ENCODE data around the gene SMAD9.

The SMAD9 gene

DNA sequence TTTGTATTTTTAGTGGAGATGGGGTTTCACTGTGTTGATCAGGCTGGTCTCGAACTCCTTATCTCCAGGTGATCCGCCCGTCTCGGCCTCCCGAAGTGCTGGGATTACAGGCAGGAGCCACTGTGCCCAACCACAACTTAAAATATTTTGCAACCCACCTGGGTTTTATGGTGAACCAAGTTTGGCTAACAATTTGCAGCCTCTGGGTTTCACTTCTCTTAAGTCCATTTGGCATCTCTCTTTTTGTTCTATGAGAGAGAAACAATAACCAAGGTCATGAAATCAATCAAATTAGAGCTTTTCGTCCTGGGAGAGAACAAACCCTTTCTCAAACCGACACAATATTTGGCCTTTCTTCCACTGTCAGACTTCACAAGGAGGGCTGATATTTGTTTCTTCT is 5.6 kb upstream of the SMAD9 start:
- H3K36me3 ChIP-seq (ENCODE audit: control insufficient read depth in 1 of 2, insufficient read depth in 2 of 2, low read depth in 1 of 2, low read length in 2 of 2) = no peaks in the 10 kb centered on the region
- H3K4me1 ChIP-seq (ENCODE audit: control insufficient read depth, insufficient read depth, low read depth, low read length) = peaks cover under 1% of the 10 kb centered on the region
- no peak for DNase-seq
- H2BK120ac ChIP-seq (ENCODE audit: low read depth, low read length) = no peak overlapping the region
- no peak overlapping the region for H3K4me3 ChIP-seq (ENCODE audit: insufficient read depth in 1 of 2, low read depth in 1 of 2, low read length in 2 of 2)
- H3K14ac ChIP-seq (ENCODE audit: low read length in 2 of 2) = no peak overlapping the region
- no peak overlapping the region for H3K9ac ChIP-seq (ENCODE audit: low read length)
- H2AK5ac ChIP-seq (ENCODE audit: low read length, severe bottlenecking) = no peak overlapping the region
- no peak overlapping the region for H3K23ac ChIP-seq (ENCODE audit: low read length in 2 of 2)
- no peaks in the 10 kb centered on the region for H3K79me1 ChIP-seq (replicated peaks; ENCODE audit: low read length, poor library complexity, severe bottlenecking)
- no peak overlapping the region for H2AFZ ChIP-seq (ENCODE audit: low read depth, low read length)
- no peak overlapping the region for H2BK5ac ChIP-seq (ENCODE audit: low read depth, low read length, poor library complexity, severe bottlenecking)
- no peak overlapping the region for H3K18ac ChIP-seq (ENCODE audit: low read depth in 1 of 2, low read length in 2 of 2)
- H3K4ac ChIP-seq (ENCODE audit: low read depth in 1 of 2, low read length in 2 of 2) = no peak overlapping the region
- no peaks in the 10 kb centered on the region for H3K27me3 ChIP-seq (ENCODE audit: control insufficient read depth in 1 of 2, insufficient read depth in 1 of 2, low read length in 2 of 2)
- WGBS = 89% methylated on average over 7 of the region's 7 CpGs
- no peak overlapping the region for H4K8ac ChIP-seq (ENCODE audit: low read length)
- H2BK12ac ChIP-seq (ENCODE audit: low read length in 2 of 2) = no peak overlapping the region
- H3K9me3 ChIP-seq (ENCODE audit: control insufficient read depth, low read length) = no peaks in the 10 kb centered on the region
- H2BK15ac ChIP-seq (ENCODE audit: low read depth, poor library complexity, severe bottlenecking) = no peak overlapping the region
- H3K4me2 ChIP-seq (ENCODE audit: low read length, poor library complexity, severe bottlenecking) = no peak overlapping the region
- H3K27ac ChIP-seq (ENCODE audit: low read length, poor library complexity, severe bottlenecking) = no peak overlapping the region
- H4K91ac ChIP-seq (ENCODE audit: low read length) = no peak overlapping the region

DNA sequence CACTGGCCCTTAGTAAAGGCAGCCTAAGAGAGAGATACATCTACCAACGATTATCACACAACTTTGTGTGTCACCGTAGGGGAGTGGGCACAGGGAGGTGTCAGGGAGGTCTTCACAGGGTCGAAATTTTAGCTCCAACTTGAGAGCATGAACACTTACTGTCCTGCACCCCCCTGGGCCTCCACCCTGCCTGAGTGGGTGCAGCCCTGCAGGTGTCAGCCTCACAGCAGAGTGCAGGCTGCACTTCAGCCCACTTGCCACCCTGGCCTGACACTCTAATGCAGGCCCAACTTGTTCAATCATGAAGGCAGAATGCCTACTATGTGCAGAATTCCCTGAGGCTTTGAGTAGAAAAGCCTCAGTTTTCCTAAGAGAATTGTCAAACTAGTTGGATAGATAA is 4.0 kb upstream of the SMAD9 start:
- no peaks in the 10 kb centered on the region for H3K36me3 ChIP-seq (ENCODE audit: control insufficient read depth in 1 of 2, insufficient read depth in 2 of 2, low read depth in 1 of 2, low read length in 2 of 2)
- no peak overlapping the region for H3K4me2 ChIP-seq (ENCODE audit: low read length, poor library complexity, severe bottlenecking)
- no peak overlapping the region for H3K27ac ChIP-seq (ENCODE audit: low read length, poor library complexity, severe bottlenecking)
- H3K9ac ChIP-seq (ENCODE audit: low read length) = no peak overlapping the region
- H3K14ac ChIP-seq (ENCODE audit: low read length in 2 of 2) = no peak overlapping the region
- H4K8ac ChIP-seq (ENCODE audit: low read length) = no peak overlapping the region
- no peak overlapping the region for H4K91ac ChIP-seq (ENCODE audit: low read length)
- H3K27me3 ChIP-seq (ENCODE audit: control insufficient read depth in 1 of 2, insufficient read depth in 1 of 2, low read length in 2 of 2) = no peaks in the 10 kb centered on the region
- no peak overlapping the region for H3K4ac ChIP-seq (ENCODE audit: low read depth in 1 of 2, low read length in 2 of 2)
- no peak overlapping the region for H2BK12ac ChIP-seq (ENCODE audit: low read length in 2 of 2)
- H2AK5ac ChIP-seq (ENCODE audit: low read length, severe bottlenecking) = no peak overlapping the region
- no peak overlapping the region for H3K4me3 ChIP-seq (ENCODE audit: insufficient read depth in 1 of 2, low read depth in 1 of 2, low read length in 2 of 2)
- DNase-seq = no peak
- H3K23ac ChIP-seq (ENCODE audit: low read length in 2 of 2) = no peak overlapping the region
- no peak overlapping the region for H2BK5ac ChIP-seq (ENCODE audit: low read depth, low read length, poor library complexity, severe bottlenecking)
- no peak overlapping the region for H3K18ac ChIP-seq (ENCODE audit: low read depth in 1 of 2, low read length in 2 of 2)
- H2BK120ac ChIP-seq (ENCODE audit: low read depth, low read length) = no peak overlapping the region
- no peak overlapping the region for H2AFZ ChIP-seq (ENCODE audit: low read depth, low read length)
- H3K4me1 ChIP-seq (ENCODE audit: control insufficient read depth, insufficient read depth, low read depth, low read length) = peaks cover 7% of the 10 kb centered on the region
- H2BK15ac ChIP-seq (ENCODE audit: low read depth, poor library complexity, severe bottlenecking) = no peak overlapping the region
- 78% methylated on average over 3 of the region's 3 CpGs for WGBS
- H3K79me1 ChIP-seq (replicated peaks; ENCODE audit: low read length, poor library complexity, severe bottlenecking) = no peaks in the 10 kb centered on the region
- H3K9me3 ChIP-seq (ENCODE audit: control insufficient read depth, low read length) = no peaks in the 10 kb centered on the region

DNA sequence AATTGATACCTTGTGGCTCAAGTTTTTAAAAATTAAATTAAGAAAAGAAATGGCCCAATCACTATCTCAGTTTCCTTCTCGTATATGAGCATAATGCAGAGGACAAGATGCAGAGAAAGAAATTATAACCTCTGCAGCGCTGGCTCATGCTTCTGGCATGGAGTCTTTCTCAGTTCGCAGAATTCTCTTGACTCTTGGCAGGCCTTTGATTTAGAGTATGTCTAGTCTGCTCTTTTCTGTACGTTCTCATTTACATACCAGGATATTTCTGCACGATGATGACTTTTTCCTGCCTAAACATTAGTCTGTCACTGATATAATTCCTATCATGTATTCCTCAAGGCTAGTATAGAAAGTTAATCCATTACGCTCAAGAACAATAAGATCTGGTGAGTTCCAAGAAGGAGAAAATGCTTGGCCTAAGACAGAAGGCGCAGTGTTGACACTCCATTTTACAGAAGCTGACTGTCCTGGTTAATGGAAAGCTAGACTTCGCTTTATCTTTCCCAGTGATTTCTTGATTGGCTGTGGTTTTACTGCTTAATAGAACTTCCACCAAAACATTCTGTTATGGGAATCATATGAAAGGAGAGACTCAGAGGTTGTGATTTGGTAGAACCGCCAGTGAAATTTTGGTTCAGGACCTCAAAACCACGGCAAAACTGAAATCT is 1.7 kb upstream of the SMAD9 start:
- Histone ChIP-seq H3K4me2 (ENCODE audit: low read length, poor library complexity, severe bottlenecking) (no peak overlapping the region), H3K18ac (ENCODE audit: low read depth in 1 of 2, low read length in 2 of 2) (no peak overlapping the region), H3K9me3 (ENCODE audit: control insufficient read depth, low read length) (no peaks in the 10 kb centered on the region), H3K4ac (ENCODE audit: low read depth in 1 of 2, low read length in 2 of 2) (no peak overlapping the region), H4K91ac (ENCODE audit: low read length) (no peak overlapping the region), H2AFZ (ENCODE audit: low read depth, low read length) (no peak overlapping the region), H3K79me1 (replicated peaks; ENCODE audit: low read length, poor library complexity, severe bottlenecking) (no peaks in the 10 kb centered on the region), H3K27ac (ENCODE audit: low read length, poor library complexity, severe bottlenecking) (no peak overlapping the region), H2BK12ac (ENCODE audit: low read length in 2 of 2) (no peak overlapping the region), H3K4me1 (ENCODE audit: control insufficient read depth, insufficient read depth, low read depth, low read length) (peaks cover 7% of the 10 kb centered on the region), H2BK5ac (ENCODE audit: low read depth, low read length, poor library complexity, severe bottlenecking) (no peak overlapping the region), H2BK120ac (ENCODE audit: low read depth, low read length) (no peak overlapping the region), H3K23ac (ENCODE audit: low read length in 2 of 2) (no peak overlapping the region), H3K14ac (ENCODE audit: low read length in 2 of 2) (no peak overlapping the region), H3K36me3 (ENCODE audit: control insufficient read depth in 1 of 2, insufficient read depth in 2 of 2, low read depth in 1 of 2, low read length in 2 of 2) (no peaks in the 10 kb centered on the region), H3K9ac (ENCODE audit: low read length) (no peak overlapping the region), H2BK15ac (ENCODE audit: low read depth, poor library complexity, severe bottlenecking) (no peak overlapping the region), H3K27me3 (ENCODE audit: control insufficient read depth in 1 of 2, insufficient read depth in 1 of 2, low read length in 2 of 2) (peaks cover 0 to 2% of the 10 kb centered on the region in 2 experiments), H3K4me3 (ENCODE audit: insufficient read depth in 1 of 2, low read depth in 1 of 2, low read length in 2 of 2) (no peak overlapping the region), H4K8ac (ENCODE audit: low read length) (no peak overlapping the region), H2AK5ac (ENCODE audit: low read length, severe bottlenecking) (no peak overlapping the region)
- no peak for DNase-seq
- WGBS = 88% methylated on average over 8 of the region's 10 CpGs

DNA sequence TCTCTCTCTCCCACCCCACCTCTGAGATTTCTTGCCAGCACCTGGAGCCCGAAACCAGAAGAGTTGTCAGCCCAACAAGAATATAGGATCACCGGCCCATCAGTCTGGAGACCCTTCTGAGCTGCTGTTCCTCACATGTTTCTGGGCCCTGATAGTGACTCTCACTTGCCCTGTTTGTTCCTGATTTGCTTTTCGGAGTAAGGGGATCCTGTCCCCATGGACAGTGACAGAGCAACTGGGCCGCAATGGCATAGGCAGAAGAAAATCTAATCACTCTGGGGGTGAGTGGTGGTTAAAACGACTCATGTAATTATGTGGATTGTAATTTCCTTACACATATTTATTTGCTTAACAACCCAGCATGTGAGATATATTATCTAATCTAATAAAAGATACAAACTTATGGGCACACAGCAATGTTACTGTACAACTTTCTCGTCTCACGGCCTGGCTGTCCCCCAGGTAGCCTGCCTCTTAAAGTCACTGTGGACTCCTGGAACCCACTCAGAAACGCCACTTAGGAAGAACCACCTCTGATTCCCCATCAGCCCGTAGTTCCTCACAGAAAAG is 663 bp upstream of the SMAD9 start:
- Histone ChIP-seq H2BK5ac (ENCODE audit: low read depth, low read length, poor library complexity, severe bottlenecking) (no peak overlapping the region), H3K4ac (ENCODE audit: low read depth in 1 of 2, low read length in 2 of 2) (peak overlapping the region in 1 of 2 experiments; percentile 10), H3K79me1 (replicated peaks; ENCODE audit: low read length, poor library complexity, severe bottlenecking) (no peaks in the 10 kb centered on the region), H3K9ac (ENCODE audit: low read length) (peak overlapping the region; percentile 63), H2BK12ac (ENCODE audit: low read length in 2 of 2) (peak overlapping the region in 1 of 2 experiments; percentile 29), H2AFZ (ENCODE audit: low read depth, low read length) (peak overlapping the region; percentile 58), H3K4me3 (ENCODE audit: insufficient read depth in 1 of 2, low read depth in 1 of 2, low read length in 2 of 2) (peak overlapping the region; percentile 57 to 67), H3K14ac (ENCODE audit: low read length in 2 of 2) (no peak overlapping the region), H2BK120ac (ENCODE audit: low read depth, low read length) (peak overlapping the region; percentile 93), H3K9me3 (ENCODE audit: control insufficient read depth, low read length) (no peaks in the 10 kb centered on the region), H3K36me3 (ENCODE audit: control insufficient read depth in 1 of 2, insufficient read depth in 2 of 2, low read depth in 1 of 2, low read length in 2 of 2) (no peaks in the 10 kb centered on the region), H3K23ac (ENCODE audit: low read length in 2 of 2) (peak overlapping the region in 1 of 2 experiments; percentile 56), H3K4me1 (ENCODE audit: control insufficient read depth, insufficient read depth, low read depth, low read length) (peaks cover 7% of the 10 kb centered on the region), H4K8ac (ENCODE audit: low read length) (no peak overlapping the region), H2BK15ac (ENCODE audit: low read depth, poor library complexity, severe bottlenecking) (peak overlapping the region; percentile 67), H2AK5ac (ENCODE audit: low read length, severe bottlenecking) (no peak overlapping the region), H3K27ac (ENCODE audit: low read length, poor library complexity, severe bottlenecking) (no peak overlapping the region), H4K91ac (ENCODE audit: low read length) (no peak overlapping the region), H3K18ac (ENCODE audit: low read depth in 1 of 2, low read length in 2 of 2) (no peak overlapping the region), H3K27me3 (ENCODE audit: control insufficient read depth in 1 of 2, insufficient read depth in 1 of 2, low read length in 2 of 2) (peaks cover 0 to 4% of the 10 kb centered on the region in 2 experiments), H3K4me2 (ENCODE audit: low read length, poor library complexity, severe bottlenecking) (peak overlapping the region; percentile 88)
- 84% methylated on average over 7 of the region's 9 CpGs for WGBS
- DNase-seq = no peak
